Testis (tissue), 2 donors: ENCODE measurements around the gene SLC9C2.

Experiments
- CTCF ChIP-seq, 3 experiments: fragments of 450-650 bp in 2 of 3; fragments of 200-600 bp in 1 of 3; sonication (generic) in 1 of 3; IDR thresholded peaks; one replicate each; pipeline ENCODE4 v1.5.1; 2016 to 2019; ENCODE audit warnings: antibody characterized with exemption in 3 of 3, mild to moderate bottlenecking in 2 of 3, moderate library complexity in 1 of 3
- POLR2A ChIP-seq: fragments of 450-650 bp; IDR thresholded peaks from one replicate; pipeline ENCODE4 v1.6.1; 2017; ENCODE audit warnings: antibody characterized with exemption, mild to moderate bottlenecking, moderate library complexity

DNA sequence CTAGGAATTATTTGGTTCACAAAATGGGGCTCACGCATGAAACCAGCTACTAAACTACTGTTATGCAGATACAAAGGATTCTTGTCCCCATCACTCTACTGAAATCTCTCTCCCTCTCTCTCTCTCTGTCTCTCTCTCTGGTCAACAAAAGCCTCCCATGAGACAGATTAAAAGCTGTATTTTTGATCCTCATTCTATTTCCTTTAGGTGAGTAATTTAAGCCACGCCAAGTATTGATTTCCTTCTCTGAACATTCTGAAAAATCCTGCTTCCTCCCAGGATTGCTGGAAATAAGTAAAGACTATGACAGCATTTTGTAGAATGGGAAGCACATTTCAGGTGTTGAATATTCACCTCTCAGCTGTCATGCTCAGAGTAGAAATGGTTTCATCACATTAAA is 82.1 kb downstream of the SLC9C2 start:
- TF ChIP-seq CTCF (IDR thresholded peaks at IDR 0.05) (no peak), POLR2A (no peak)
